Measurements from ENCODE around the gene AP3B1. TPM values are rescaled to one million over a fixed set of nuclear protein-coding genes. Genes with fewer than 3 reads are reported as not detected.
A peak's percentile ranks its signal among the peaks of the same experiment; 100 is the strongest.

Gene AP3B1
- total RNA-seq, 2 experiments from 2014 or later, result 32.5 to 39.5 TPM

DNA sequence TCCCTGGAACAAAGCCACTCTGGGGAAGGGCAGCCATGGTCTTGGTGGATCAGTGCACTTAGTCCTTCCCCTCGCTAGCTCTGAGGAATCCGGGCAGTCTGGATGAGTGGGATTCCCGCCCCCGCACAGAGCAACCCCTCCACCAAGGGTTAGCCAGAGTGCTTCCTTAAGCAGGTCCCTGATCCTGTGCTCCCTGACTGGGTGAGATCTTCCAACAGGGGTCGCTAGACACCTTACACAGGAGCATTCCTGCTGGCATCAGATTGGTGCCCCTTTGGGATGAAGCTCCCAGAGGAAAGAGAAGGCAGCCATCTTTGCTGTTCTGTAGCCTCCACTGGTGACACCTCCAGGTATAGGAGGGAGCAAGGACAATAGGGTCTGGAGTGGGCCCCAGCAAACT is 228.8 kb downstream of the AP3B1 start:
- H3K9me2 ChIP-seq (ENCODE audit: insufficient read depth, low read length), result no peaks in the 10 kb centered on the region
- no peak overlapping the region for H3K4me2 ChIP-seq (ENCODE audit: low read length)
- TF ChIP-seq, protein P1, sequence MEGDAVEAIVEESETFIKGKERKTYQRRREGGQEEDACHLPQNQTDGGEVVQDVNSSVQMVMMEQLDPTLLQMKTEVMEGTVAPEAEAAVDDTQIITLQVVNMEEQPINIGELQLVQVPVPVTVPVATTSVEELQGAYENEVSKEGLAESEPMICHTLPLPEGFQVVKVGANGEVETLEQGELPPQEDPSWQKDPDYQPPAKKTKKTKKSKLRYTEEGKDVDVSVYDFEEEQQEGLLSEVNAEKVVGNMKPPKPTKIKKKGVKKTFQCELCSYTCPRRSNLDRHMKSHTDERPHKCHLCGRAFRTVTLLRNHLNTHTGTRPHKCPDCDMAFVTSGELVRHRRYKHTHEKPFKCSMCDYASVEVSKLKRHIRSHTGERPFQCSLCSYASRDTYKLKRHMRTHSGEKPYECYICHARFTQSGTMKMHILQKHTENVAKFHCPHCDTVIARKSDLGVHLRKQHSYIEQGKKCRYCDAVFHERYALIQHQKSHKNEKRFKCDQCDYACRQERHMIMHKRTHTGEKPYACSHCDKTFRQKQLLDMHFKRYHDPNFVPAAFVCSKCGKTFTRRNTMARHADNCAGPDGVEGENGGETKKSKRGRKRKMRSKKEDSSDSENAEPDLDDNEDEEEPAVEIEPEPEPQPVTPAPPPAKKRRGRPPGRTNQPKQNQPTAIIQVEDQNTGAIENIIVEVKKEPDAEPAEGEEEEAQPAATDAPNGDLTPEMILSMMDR (conservative IDR thresholded peaks at IDR 0.05; ENCODE audit: low read length), result peak; percentile 62
- TF ChIP-seq EZH2phosphoT487 (IDR thresholded peaks at IDR 0.05; ENCODE audit: borderline replicate concordance, low read depth, low read length), result no peak
- no peak overlapping the region for H2AFZ ChIP-seq (ENCODE audit: low read length)
- H3K4me3 ChIP-seq (ENCODE audit: low read depth, low read length, poor library complexity, severe bottlenecking), result no peak overlapping the region
- no peaks in the 10 kb centered on the region for H3K4me1 ChIP-seq (ENCODE audit: insufficient read depth, low read length, poor library complexity, severe bottlenecking)
- no peaks in the 10 kb centered on the region for H4K20me1 ChIP-seq (ENCODE audit: insufficient read depth, low read length)
- no peak overlapping the region for H3K27ac ChIP-seq (ENCODE audit: low read depth, low read length, poor library complexity, severe bottlenecking)
- peak; percentile 20 for DNase-seq (ENCODE audit: low spot score)
- H3K36me3 ChIP-seq (ENCODE audit: insufficient read depth, low read length), result no peaks in the 10 kb centered on the region
- no TSS peak for BruUV-seq (replicated peaks)
- no peaks in the 10 kb centered on the region for H3K9me3 ChIP-seq (ENCODE audit: low read length)
- intact Hi-C loops (cut with micrococcal nuclease; ENCODE audit: unreplicated experiment), result no loop called here
- ChIA-PET CTCF (ENCODE audit: unreplicated experiment) (no interaction called here), POLR2A (interaction anchor here (0.7 to 1.2 kb wide), 2 partner anchors 13 to 126 kb away, joined by 3 read pairs; no protein-coding TSS in a partner anchor)
- H3K79me2 ChIP-seq (ENCODE audit: insufficient read depth, low read depth, low read length), result no peaks in the 10 kb centered on the region

DNA sequence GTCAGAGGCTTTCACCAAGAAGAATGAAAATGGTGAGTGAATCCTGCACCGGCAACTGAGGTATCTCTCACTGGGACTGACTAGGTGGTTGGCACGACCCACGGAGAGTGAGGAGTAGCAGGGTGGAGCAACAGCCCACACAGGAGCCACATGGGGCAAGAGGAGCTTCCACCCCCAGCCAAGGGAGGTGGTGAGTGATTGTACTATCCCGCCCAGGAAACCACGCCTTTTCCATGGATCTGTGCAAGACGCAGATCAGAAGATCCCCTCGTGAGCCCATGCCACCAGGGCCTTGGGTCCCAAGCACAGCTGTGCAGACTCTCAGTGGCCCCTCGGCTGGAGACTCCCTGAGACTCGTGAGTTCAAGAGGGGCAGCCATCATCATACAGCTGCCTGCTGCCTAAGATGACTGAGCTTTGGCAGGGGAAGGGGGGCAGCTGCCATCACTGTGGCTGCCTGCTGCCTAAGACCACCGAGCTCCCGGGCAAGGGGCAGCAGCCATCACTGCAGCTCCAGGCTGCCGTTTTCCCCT is 229.5 kb downstream of the AP3B1 start:
- no TSS peak for BruUV-seq (replicated peaks)
- no peak for TF ChIP-seq EZH2phosphoT487 (IDR thresholded peaks at IDR 0.05; ENCODE audit: borderline replicate concordance, low read depth, low read length)
- TF ChIP-seq, protein P1 (conservative IDR thresholded peaks at IDR 0.05; ENCODE audit: low read length), result no peak
- Histone ChIP-seq H3K9me2 (ENCODE audit: insufficient read depth, low read length) (no peaks in the 10 kb centered on the region), H3K36me3 (ENCODE audit: insufficient read depth, low read length) (no peaks in the 10 kb centered on the region), H3K4me1 (ENCODE audit: insufficient read depth, low read length, poor library complexity, severe bottlenecking) (no peaks in the 10 kb centered on the region), H4K20me1 (ENCODE audit: insufficient read depth, low read length) (no peaks in the 10 kb centered on the region), H3K4me2 (ENCODE audit: low read length) (no peak overlapping the region), H3K4me3 (ENCODE audit: low read depth, low read length, poor library complexity, severe bottlenecking) (no peak overlapping the region), H3K27ac (ENCODE audit: low read depth, low read length, poor library complexity, severe bottlenecking) (no peak overlapping the region), H2AFZ (ENCODE audit: low read length) (no peak overlapping the region), H3K79me2 (ENCODE audit: insufficient read depth, low read depth, low read length) (no peaks in the 10 kb centered on the region), H3K9me3 (ENCODE audit: low read length) (no peaks in the 10 kb centered on the region)
- intact Hi-C loops (cut with micrococcal nuclease; ENCODE audit: unreplicated experiment), result no loop called here
- ChIA-PET POLR2A (interaction anchor here (0.5 to 0.7 kb wide), 2 partner anchors 126 to 223 kb away, joined by 3 read pairs; no protein-coding TSS in a partner anchor), CTCF (ENCODE audit: unreplicated experiment) (no interaction called here)
- DNase-seq (ENCODE audit: low spot score), result no peak

DNA sequence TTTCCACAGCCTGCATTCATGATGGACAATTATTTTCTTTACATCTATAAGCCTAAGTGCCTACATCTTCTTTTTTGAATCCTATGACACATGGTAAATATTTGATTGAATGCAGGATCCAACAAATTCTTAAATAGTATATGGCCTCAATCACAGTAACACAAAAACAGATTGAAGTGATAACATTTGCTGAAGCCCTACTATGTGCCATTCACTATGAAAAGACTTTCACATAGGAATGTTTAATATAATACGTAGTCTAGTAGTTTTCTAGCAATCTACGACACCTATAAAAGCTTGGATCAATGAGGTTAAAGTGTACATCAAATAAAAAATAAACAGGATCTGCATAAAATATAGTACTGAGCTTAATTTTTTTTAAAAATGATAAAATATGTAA is 231.0 kb downstream of the AP3B1 start:
- no peak for DNase-seq (ENCODE audit: low spot score)
- Histone ChIP-seq H4K20me1 (ENCODE audit: insufficient read depth, low read length) (no peaks in the 10 kb centered on the region), H3K79me2 (ENCODE audit: insufficient read depth, low read depth, low read length) (no peaks in the 10 kb centered on the region), H3K36me3 (ENCODE audit: insufficient read depth, low read length) (no peaks in the 10 kb centered on the region), H3K27ac (ENCODE audit: low read depth, low read length, poor library complexity, severe bottlenecking) (no peak overlapping the region), H2AFZ (ENCODE audit: low read length) (no peak overlapping the region), H3K4me1 (ENCODE audit: insufficient read depth, low read length, poor library complexity, severe bottlenecking) (no peaks in the 10 kb centered on the region), H3K4me2 (ENCODE audit: low read length) (no peak overlapping the region), H3K4me3 (ENCODE audit: low read depth, low read length, poor library complexity, severe bottlenecking) (no peak overlapping the region), H3K9me2 (ENCODE audit: insufficient read depth, low read length) (no peaks in the 10 kb centered on the region), H3K9me3 (ENCODE audit: low read length) (no peaks in the 10 kb centered on the region)
- no TSS peak for BruUV-seq (replicated peaks)
- TF ChIP-seq EZH2phosphoT487 (IDR thresholded peaks at IDR 0.05; ENCODE audit: borderline replicate concordance, low read depth, low read length), result no peak
- TF ChIP-seq, protein P1 (conservative IDR thresholded peaks at IDR 0.05; ENCODE audit: low read length), result no peak
- intact Hi-C loops (cut with micrococcal nuclease; ENCODE audit: unreplicated experiment), result no loop called here
- CTCF ChIA-PET (ENCODE audit: unreplicated experiment), result no interaction called here
- POLR2A ChIA-PET, result interaction anchor here (1.0 to 1.2 kb wide), 2 partner anchors 10 to 30 kb away, joined by 3 read pairs; no protein-coding TSS in a partner anchor

All from OCI-LY7 (cell line).